Measurements from ENCODE around the gene XRN1.

XRN1 gene

DNA sequence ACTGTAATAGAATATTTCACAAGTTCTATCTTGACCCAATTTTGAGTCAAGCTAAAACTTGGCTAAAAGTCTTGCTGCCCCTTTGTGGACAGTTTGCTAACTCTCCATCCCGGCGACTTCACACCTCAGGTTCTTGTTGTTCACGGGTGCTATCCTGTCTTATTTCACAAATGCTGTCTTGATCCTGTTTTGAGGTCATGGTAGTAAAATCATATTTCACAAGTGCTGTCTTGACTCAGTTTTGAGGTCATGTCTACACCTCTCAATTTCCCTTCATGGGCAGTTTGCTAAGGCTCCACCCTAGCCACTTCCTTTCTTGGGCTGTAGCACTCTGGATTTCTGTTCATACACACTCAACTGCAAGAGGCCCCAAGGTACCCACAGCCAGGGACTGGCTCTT, 177.4 kb downstream of the XRN1 start:
- no peak for TF ChIP-seq CTCF (IDR thresholded peaks at IDR 0.05; ENCODE audit: low read depth, low read length)
- no peaks in the 10 kb centered on the region for H3K9me3 ChIP-seq
- no peaks in the 10 kb centered on the region; the same call in 1 of the 2 replicates for H3K4me1 ChIP-seq
- DNase-seq: no peak
- H3K36me3 ChIP-seq: no peaks in the 10 kb centered on the region
- no peaks in the 10 kb centered on the region for H3K27me3 ChIP-seq
- no peak overlapping the region for H3K4me3 ChIP-seq (ENCODE audit: low read depth, low read length)

- Histone ChIP-seq H3K27me3 (no peaks in the 10 kb centered on the region), H3K9me3 (no peaks in the 10 kb centered on the region), H3K36me3 (no peaks in the 10 kb centered on the region), H3K4me1 (no peaks in the 10 kb centered on the region; the same call in 1 of the 2 replicates), H3K4me3 (ENCODE audit: low read depth, low read length) (no peak overlapping the region)
- DNase-seq: no peak
- no peak for TF ChIP-seq CTCF (IDR thresholded peaks at IDR 0.05; ENCODE audit: low read depth, low read length)
These were observed 178.1 kb downstream of the XRN1 start for GRCh38 chr3:142269767-142270166.

DNA sequence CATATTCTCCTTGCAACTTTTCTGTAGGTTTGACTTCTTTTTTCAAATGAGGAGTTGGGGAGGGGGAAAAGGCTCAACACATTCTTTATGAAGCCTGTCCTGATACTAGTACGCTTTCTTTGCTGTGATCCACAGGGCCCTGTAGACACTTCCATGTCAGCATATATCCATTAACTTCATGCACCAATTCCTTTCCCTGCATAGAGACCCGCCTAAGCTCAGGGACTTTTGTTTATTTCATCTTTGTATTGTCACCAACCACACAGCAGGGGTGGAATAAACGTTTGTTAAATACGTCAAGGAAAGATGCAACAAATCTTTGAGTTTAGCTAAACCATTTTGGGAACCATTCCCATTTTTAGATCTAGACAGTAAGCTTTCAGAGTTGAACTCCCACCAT, 179.4 kb downstream of the XRN1 start:
- no peak for DNase-seq
- TF ChIP-seq CTCF (IDR thresholded peaks at IDR 0.05; ENCODE audit: low read depth, low read length): no peak
- Histone ChIP-seq H3K27me3 (no peaks in the 10 kb centered on the region), H3K4me1 (no peaks in the 10 kb centered on the region; the same call in 1 of the 2 replicates), H3K9me3 (no peaks in the 10 kb centered on the region), H3K4me3 (ENCODE audit: low read depth, low read length) (no peak overlapping the region), H3K36me3 (no peaks in the 10 kb centered on the region)

- no peak for DNase-seq
These were observed 180.6 kb downstream of the XRN1 start for GRCh38 chr3:142267269-142267668.

DNA sequence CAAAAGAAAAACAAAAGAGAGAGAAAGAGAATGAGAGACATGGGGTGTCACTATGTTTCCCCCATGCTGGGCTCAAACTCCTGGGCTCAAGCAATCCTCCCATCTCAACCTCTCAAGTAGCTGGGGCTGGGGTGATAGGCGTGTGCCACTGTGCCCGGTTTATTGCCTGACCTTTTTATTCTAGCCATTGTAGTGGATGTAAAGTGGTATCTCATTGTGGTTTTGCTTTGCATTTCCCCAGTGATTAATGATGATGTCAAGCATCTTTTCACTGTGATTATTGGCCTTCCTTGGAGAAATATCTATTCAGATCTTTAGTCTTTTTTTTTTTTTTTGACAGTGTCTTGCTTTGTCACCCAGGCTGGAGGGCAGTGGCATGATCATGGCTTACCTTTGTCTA, 184.7 kb downstream of the XRN1 start:
- H3K36me3 ChIP-seq: no peaks in the 10 kb centered on the region
- no peaks in the 10 kb centered on the region for H3K9me3 ChIP-seq
- no peak overlapping the region for H3K4me3 ChIP-seq (ENCODE audit: low read depth, low read length)
- no peak for TF ChIP-seq CTCF (IDR thresholded peaks at IDR 0.05; ENCODE audit: low read depth, low read length)
- no peaks in the 10 kb centered on the region; the same call in 1 of the 2 replicates for H3K4me1 ChIP-seq
- H3K27me3 ChIP-seq: no peaks in the 10 kb centered on the region
- no peak for DNase-seq

More at GRCh38 chr3:142267269-142267668, 180.6 kb downstream of the XRN1 start:
- H3K9me3 ChIP-seq: no peaks in the 10 kb centered on the region
- no peak overlapping the region for H3K4me3 ChIP-seq (ENCODE audit: low read depth, low read length)
- no peaks in the 10 kb centered on the region for H3K36me3 ChIP-seq
- no peaks in the 10 kb centered on the region for H3K27me3 ChIP-seq
- no peak for TF ChIP-seq CTCF (IDR thresholded peaks at IDR 0.05; ENCODE audit: low read depth, low read length)
- no peaks in the 10 kb centered on the region; the same call in 1 of the 2 replicates for H3K4me1 ChIP-seq

DNA sequence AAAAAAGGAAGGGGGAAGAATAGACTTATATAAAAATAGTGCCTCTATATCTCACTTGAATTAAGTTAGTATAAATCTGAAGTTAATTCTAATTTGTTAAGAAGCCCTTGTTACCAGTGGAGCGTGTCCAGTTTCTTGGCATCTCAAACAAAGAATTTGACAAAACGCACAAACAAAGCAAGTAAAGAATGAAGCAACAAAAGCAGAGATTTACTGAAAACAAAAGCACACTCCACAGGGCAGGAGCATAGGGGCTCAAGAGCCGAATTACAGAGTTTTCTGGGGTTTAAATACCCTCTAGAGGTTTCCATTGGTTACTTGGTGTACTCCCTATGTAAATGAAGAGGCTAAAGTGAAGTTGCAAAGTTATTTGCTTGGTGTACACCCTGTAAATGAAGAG, 188.5 kb downstream of the XRN1 start:
- Histone ChIP-seq H3K36me3 (no peaks in the 10 kb centered on the region), H3K27me3 (no peaks in the 10 kb centered on the region), H3K9me3 (no peaks in the 10 kb centered on the region; the same call in 1 of the 2 replicates), H3K4me1 (no peaks in the 10 kb centered on the region), H3K4me3 (ENCODE audit: low read depth, low read length) (no peak overlapping the region)
- DNase-seq: no peak
- TF ChIP-seq CTCF (IDR thresholded peaks at IDR 0.05; ENCODE audit: low read depth, low read length): no peak
